Stimulated activated CD4-positive, alpha-beta T cell treated with anti-CD3 and anti-CD28 coated beads, Interleukin-1b, Interleukin-23, amount 100 ng/mL, for 4 hours (primary cell): ENCODE data around the gene MRAP.
"Not testable (repeated sequence)": the region's sequence is repeated elsewhere in the genome, so short reads cannot be mapped to it uniquely, and the experiment has no call there.

Experiments used
- DNase-seq, 2 donors: peaks; one replicate each; pipeline ENCODE4 v3.0.0-alpha.2; 2020; ENCODE audit warnings: low read depth in 2 of 2

Gene MRAP

DNA sequence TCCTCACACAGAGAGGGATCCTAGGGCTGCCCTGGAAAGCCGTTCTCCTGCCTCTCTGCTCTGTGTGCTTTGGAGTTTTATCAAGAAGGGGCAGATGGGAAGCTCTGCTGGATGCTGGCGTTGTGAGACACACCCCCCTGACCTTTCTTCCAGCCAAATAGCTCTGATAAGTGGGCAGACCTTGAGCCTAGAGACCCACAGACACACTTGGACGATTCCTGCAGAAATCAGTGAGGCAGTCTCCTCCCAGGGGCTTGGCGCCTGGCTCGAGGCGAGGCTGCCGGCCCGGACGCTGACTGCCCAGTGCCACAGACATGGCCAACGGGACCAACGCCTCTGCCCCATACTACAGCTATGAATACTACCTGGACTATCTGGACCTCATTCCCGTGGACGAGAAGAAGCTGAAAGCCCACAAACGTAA is at the start of gene MRAP:
TSS of gene MRAP (plus strand) at position 198 of the 424 bp plus-strand sequence. CDS start at position 315, 117 bp downstream.
- no peak for DNase-seq

DNA sequence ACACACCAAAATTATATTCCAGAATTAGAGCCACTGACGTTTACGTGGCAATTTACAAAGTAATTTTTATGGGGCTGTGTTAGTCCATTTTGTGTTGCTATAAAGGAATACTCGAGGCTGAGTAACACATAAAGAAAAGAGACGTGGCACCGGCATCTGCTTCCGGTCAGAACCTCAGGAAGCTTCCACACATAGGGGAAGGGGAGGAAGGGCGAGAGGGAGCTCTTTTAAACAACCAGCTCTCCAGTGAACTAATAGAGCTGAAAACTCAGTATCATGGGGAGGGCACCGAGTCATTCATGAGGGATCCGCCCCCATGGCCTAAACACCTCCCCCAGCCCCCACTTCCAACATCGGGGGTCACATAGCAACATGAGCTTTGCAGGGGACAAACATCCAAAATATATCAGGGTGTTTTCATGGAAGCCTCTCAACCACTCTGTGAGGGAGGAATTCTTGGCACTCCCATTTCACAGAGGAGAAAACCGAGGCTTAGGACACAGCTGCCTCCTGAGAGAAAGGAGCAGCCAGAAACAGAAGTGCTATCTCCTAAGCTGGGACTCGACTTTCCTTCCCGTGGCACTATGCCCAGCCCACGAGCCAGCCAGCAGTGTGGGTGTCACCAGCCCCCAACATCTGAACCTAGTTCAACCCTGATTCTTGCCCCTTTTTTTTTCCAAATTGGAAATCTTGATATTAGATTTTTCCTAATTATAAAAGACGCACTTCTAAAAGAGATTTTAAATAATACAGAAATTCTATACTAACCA is 49.0 kb upstream of the MRAP start:
- DNase-seq, result no peak

DNA sequence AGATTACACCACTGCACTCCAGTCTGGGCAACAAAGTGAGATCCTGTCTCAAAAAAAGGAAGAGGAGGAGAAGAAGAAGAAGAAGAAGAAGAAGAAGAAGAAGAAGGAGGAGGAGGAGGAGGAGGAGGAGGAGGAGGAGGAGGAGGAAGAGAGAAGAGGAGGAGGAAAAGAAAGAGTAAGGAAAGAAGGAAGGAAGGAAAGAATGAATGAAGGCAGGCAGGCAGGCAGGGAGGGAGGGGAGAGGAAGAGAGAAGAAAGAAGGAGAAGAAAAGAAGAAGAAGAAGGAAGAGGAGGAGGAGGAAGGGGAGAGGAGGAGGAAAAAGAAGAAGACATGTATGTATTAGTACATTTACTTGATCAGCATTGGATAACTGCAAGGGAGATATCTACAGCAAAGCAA is 46.5 kb upstream of the MRAP start:
- no peak for DNase-seq

DNA sequence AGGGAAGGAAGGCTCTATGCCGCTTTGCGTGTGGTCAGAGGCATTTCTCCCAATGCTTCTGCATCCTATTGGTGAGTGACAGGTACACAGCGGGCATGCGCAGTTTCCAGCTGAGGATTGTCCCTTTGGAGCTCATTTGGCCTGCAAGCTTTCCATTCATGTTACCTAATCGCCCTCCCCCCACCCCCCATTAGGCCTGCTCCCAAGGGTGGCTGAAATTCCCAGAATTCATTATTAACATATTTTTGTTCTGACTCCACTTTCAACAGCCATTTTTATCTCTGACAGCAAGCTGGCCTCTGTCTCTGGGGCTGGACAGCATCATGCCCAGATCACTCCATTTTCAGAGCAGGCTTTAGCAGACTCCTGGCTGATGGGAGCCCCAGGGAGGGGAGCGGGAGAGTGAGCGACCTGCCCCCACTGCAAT is 45.4 kb upstream of the MRAP start:
- no peak for DNase-seq

DNA sequence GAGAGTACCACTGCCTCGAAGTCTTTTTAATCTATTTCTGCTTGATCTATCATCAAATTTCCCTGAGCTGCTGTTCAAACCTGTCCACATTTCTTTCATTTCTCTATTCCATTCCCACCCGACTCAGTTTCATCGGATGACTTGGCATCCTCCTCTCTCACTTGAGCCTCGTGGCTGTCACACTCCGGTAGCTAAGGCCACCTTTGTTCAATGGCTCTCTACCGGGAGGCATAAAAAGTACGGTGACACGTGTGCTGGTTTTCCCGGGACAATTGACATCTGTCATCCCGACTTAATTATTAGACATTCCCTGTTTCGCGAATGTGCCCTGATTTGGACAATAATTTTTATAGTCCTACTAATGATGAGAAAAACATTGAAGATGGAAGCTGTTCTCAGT is 42.4 kb upstream of the MRAP start:
- DNase-seq, result no peak

DNA sequence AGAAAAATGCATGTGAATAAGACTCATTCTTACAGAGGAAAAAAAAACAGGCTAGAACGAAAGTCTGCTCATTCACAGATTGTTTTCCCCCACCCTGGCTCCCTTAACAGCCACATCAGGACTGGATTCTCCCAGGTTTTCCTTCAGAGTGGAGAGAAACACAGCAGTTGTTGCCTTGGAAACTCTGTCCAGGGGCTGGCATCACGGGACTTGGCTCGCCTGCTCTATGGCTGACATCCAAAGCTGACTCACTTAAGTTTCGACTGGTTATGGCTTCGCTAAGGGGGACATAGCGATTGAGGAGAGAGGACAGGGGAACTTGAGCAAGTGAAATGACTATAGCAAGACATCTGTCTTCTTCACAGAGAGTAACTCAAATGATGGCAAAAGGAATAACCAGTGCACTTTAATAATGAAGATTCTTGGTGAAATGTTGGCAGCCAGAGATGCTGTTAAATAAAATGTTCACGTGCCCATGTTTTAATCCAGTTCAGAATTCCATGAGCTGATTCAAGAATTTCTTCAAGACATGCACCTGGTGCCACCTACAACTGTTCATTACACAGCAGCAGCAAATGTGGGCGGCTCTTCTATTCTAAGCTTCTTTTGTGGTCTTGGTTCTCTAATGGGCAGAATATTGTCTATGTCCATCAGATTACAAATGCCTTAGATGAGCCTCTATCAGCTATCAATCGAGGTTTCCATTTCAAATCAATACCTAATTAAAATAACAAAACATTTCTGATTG is 41.6 kb upstream of the MRAP start:
- no peak for DNase-seq

DNA sequence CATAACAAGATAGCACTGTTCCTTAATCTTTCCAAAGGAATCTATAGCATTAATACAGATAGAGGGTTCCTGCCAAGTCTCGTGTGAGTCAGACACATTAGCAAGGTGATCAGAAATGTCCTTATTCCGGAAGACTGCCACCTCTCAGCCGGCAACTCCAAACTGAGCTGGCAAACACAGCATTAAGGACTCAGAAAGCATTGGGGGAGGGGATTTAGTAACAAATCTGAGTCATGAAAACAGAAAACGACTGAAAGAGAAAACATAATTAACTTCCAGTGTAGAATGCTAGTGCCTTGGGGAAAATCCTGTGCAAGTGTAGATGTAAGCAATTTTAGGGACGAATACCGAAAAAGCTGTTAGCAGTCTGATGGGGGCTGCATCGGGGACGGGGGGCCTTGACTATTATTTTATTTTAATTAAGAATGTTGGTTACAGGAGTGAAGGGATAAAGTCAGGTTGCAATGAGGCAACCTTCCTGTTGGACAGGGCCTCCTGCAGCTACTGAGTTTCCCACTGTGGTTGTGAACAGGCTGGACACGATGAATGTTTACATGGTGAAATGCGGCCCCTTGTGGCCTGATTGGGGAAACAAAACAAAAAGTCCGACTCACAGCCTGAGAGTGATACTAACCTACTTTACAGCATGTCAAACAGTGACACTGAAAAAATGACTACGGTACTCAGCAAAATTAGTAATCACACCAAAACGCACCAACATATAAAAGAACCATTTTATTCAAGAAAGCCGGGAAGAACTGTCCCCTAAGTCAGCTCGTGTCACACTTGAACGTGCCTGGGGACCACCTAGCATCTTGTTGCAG is 40.5 kb upstream of the MRAP start:
- peak in 1 of 2 donors; percentile 8 for DNase-seq

DNA sequence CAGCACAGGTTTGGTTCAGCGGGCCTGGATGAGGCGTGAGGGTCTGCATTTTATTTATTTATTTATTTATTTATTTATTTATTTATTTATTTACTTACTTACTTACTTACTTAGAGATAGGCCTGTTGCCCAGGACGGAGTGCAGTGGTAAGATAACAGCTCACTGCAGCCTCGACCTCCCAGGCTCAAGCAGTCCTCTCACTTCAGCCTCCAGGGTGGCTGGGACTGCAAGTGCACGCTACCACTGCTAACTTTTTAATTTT is 39.9 kb upstream of the MRAP start:
- not testable (repeated sequence) for DNase-seq

DNA sequence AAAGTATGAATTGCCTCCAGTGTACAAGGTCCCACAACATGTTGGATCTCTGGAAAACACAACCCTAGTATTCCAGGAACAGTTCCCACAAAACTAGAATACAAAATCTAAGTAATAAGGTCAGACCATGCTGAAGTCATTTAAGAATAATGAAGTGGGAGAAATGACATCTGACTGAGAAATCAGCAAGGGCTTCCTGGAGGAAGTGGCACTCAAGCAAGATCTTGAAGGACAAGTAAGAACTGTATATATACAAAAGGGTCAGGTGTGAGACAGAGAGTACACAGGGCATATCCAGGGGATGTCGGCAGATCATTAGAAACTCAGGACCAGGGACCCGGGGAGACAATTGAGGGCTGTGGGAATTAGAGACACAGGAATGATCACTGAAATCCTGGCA is 38.5 kb upstream of the MRAP start:
- DNase-seq, result no peak

DNA sequence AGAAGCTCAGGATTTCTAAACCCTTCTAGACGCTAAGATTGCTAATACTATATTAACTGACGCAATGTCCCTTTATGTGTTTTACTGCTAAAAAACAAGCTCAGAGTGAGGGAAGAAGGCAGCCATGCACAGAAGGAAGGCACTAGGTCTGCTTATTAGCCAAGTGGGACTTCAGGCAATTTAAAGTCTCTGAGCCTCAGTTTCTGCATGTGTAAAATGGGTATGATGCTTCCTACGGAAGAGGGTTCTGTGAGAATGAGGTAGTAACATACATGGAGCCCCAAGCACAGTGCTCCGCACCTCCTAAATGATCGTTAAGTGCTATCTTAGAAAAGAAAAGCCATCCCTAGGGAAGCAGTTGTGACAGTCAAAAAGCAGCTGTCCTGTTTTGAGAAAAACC is 36.7 kb upstream of the MRAP start:
- DNase-seq, result no peak

DNA sequence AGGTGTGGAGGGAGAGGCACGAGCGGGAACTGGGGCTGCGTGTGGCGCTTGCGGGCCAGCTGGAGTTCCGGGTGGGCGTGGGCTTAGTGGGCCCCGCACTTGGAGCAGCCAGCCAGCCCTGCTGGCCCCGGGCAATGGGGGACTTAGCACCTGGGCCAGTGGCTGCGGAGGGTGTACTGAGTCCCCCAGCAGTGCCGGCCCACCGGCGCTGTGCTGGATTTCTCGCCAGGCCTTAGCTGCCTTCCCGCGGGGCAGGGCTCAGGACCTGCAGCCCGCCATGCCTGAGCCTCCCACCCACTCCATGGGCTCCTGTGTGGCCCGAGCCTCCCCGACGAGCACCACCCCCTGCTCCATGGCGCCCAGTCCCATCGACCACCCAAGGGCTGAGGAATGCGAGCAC is 33.3 kb upstream of the MRAP start:
- DNase-seq, result not testable (repeated sequence)

DNA sequence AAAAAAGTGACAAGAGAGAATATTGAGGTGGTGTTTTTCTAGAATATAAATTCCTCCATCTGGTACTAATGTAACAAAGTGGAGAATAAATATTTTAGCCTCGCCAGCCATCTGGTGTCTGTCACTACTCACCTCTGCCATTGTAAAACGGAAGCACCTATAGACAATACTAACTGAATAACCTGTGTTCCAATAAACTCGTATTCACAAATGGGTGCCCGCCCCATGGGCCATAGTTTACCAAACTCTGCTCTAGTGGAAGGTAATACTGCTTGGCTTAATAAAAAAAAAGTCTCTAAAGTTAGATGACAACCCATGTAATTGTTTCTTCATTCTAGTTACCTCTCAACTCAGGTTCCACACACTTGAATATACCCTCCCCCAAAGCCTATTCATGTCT is 27.9 kb upstream of the MRAP start:
- DNase-seq, result no peak

DNA sequence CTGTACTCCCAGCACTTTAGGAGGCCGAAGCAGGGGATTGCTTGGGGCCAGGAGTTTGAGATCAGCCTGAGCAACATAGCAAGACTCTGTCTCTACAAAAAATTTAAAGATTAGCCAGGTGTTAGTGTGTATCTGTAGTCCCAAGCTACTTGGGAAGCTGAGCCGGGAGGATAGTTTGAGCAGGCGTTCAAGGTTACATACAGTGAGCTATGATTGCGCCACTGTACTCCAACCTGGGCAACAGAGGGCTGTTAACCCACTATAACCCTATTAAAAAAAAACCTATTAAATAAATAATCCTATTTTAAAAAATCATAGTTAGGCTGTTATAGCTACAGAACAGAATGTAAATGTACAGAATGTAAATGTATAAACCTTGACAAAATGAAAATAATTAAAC is 22.0 kb upstream of the MRAP start:
- no peak for DNase-seq

DNA sequence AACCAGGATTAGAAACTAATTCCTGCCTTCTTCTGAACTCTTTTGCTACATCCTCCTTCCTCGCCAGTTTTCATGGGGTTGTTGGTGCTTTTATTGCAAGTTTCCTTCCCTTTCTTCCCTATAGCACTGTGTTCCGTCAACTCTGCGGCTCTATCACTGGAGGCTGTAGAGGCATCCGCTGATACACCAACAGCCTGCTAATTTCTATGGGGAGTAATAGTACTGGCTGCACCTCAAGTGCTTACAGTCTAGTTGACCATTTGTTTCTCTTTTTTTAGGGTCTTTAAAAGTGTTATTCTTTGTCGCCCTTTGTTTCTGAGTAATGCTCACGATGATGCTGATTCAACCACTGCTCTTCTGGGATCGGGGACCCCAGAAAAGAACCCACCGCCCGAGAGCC is 20.6 kb upstream of the MRAP start:
- no peak for DNase-seq

DNA sequence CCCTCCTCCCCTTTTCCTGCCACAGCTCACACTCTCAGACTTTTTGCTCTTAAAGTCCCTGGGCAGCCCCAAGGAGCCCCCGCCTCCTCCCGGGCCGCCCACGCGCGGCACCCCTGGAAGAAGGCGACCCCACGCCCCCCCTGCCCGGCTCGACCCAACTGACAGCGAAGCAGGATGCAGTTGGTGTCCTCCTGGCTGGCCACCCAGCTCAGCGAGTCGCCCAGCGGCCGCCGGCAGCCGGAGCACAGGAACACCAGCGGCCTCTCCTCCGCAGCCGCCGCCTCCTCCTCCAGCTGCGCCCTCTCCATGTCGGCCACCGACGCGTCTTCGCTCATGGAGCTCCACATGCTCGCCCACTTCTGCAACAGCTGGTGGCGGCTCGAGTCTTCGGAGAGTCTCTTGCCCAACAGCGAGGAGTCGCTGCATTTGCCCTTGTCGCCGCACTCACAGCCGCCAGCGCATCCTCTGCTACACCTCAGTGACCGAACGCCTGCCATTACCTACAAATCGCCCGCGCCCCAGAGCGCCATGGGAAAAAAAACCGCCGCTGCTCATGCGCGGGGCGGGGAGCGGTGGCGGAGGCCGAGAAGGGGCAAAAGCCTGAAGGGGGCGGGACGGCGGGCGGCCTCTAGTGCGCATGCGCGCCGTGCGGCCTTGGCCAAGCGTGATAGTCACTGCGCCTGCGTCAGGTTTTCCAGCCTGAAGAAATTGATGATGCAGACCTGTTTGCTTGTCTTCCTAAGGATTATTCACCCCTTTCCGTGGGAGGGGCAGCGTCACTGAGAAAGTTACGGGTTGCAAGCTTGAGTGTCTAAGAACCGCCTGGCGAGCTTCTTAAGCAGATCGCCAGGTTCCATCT is 19.9 kb upstream of the MRAP start, which contains the start of gene MIS18A:
TSS of gene MIS18A (minus strand) at position 532 of the 859 bp plus-strand sequence. CDS start at position 497, 35 bp downstream.
- peak; percentile 98 for DNase-seq

DNA sequence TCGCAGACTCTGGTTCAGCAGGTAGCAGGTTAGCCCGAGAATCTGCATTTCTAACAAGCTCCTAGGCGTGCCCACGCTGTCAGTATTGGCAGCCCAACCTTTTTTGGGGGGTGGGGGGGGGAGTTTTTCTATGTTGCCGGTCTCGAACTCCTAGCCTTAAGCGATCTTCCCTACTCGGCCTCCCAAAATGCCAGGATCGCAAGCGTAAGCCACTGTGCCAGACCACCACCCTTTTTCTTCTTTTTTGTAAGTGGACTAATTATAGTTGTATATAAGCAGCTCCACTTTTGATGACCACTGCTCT is 19.3 kb upstream of the MRAP start:
- DNase-seq, result no peak

DNA sequence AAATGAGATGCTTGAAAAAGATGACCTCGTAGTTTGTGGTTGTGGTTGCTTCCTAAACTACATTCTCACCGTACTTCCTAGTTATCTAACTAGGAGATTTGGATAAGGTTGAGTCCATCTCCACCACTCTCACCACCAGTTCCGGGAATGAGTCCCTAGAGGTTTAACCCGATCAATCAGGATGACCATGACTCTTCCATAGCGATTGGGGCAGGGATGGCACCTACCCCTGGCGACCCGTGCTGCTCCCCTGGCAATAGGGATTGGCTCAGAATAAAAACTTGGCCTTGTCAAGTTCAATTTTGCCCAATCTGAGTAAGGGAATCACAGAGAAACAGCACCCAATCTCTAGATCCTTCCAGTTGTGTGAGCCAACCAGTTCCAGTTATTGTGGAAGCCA is 17.1 kb upstream of the MRAP start:
- DNase-seq, result no peak

DNA sequence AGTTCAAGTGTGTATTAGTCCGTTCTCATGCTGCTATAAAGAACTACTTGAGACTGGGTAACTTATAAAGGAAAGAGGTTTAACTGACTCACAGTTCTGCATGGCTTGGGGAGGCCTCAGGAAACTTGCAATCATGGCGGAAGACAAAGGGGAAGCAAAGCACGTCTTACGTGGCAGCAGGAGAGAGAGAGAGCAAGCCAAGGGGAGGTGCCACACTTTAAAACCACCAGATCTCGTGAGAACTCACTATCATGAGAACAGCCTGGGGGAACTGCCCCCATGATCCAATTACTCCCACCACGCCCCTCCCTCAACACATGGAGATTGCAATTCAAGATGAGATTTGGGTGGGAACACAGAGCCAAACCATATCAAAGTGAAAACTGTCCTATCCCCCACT is 15.7 kb upstream of the MRAP start:
- DNase-seq, result no peak

DNA sequence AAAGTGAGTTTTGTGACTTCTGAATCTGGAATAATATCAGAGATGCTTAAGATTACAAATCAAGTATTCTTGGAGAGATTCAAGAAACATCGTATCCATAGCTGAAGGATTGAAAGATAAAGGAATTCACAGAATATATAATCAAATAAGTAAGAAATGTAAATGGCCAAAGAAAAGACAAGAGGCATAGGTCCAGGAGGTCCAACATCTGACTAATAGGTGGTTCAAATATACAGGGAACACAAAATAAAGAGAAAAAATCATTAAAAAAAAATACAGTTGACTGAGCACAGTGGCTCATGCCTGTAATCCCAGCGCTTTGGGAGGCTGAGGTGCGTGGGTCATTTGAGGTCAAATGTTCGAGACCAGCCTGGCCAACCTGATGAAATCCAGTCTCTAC is 13.2 kb upstream of the MRAP start:
- DNase-seq, result no peak

DNA sequence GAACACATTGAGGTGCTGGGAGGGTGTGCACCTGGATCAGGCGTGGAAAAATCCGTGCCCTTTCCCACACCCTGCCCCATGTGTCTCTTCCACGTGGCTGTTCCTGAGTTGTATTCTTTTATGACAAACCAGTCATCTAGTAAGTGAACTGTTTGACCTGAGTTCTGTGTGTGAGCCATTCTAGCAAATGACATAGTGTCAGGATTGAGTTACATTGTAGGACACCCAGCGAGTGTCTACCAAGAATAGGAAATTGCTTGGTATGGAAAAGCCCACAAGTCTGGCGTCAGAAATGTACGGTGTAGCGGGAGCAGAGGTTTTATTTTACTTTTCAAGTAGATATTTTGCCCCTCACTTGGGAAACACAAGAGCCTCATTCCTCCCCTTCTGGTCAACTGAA is 1.2 kb upstream of the MRAP start:
- DNase-seq, result no peak

DNA sequence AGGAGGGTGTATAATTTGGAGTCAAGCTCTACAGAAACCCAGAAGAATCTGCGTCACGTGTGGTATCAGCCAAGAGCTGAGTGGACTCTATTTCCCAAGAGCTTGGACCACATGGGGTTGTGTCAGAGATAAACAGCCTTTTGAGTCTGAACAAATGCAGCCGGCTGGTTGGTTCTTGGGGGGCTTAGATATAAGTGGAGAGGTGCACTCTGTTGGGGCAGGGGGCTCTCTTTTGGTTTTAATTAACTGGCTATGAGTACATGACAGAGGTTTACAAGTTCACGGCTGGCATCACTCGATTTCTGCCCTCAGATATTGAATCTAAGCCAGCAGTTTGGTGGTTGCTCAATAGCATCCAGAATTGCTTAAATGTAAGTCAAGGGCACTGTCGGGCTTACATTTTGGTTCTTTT is 501 bp upstream of the MRAP start:
- no peak for DNase-seq

DNA sequence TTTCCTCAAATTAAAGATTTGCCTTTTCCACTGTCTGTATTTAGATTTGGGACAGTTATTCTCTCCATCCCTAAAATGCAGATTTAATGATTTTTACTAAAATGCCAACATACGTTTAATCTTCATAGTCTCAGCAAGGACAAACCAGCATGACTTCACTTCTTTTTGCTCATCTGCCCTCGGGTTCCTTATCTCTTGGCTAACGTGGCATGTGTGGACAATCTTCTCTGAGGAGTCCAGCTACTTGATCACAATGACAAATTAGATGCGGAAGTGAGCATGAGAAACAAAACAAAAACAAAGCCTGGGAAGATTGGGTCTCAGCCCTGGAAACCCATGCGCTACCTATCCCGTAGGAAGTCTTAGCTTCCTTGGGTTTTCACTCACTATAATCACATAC is 1.0 kb downstream of the MRAP start:
- no peak for DNase-seq
